Effector CD8-positive, alpha-beta T cell (primary cell): ENCODE measurements around the gene ADCY1.
"Not testable (repeated sequence)": the region's sequence is repeated elsewhere in the genome, so short reads cannot be mapped to it uniquely, and the experiment has no call there.

ENCODE experiments used
- DNase-seq: peaks from one replicate; lab custom pipeline; 2025; lab: John Stamatoyannopoulos, UW

ADCY1 gene

DNA sequence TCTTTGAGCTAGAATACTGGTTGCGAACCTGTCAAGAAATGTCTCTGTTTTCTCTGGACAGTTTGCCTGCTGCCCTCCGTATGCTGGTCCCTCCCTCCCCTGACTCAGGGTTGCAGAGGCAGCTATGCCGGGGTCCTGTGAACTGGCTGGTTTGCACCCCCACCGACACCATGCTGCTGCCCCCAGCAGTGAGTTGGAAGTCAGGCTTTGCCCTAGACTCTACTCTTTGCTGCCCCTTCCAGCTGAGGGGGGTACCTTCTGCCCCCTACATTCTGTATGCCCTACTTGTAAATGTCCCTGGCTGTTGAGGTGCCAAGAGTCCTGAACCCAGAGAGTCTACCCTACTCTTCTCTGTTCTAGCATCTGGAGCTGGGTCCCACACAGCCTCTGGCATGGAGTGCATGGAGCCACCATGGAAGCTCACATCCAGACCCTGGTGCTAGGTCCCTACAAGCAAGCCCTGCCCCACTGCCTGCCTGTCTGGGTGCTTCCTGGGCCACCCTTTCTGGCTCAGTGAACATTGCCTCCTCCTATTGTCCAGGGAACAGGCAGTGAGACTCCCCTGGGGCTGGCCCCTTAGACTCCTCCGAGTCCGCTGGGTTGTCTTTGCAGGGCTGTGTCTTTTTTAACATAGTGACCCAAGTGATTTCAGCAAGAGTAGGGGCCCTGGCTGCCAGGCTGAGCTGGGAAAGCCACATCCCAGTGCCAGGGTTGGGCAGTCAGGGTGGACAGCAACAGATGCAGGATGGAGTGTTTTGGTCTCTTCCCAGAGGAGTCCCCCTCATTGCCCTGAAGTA is 138.9 kb downstream of the ADCY1 start:
- no peak for DNase-seq

DNA sequence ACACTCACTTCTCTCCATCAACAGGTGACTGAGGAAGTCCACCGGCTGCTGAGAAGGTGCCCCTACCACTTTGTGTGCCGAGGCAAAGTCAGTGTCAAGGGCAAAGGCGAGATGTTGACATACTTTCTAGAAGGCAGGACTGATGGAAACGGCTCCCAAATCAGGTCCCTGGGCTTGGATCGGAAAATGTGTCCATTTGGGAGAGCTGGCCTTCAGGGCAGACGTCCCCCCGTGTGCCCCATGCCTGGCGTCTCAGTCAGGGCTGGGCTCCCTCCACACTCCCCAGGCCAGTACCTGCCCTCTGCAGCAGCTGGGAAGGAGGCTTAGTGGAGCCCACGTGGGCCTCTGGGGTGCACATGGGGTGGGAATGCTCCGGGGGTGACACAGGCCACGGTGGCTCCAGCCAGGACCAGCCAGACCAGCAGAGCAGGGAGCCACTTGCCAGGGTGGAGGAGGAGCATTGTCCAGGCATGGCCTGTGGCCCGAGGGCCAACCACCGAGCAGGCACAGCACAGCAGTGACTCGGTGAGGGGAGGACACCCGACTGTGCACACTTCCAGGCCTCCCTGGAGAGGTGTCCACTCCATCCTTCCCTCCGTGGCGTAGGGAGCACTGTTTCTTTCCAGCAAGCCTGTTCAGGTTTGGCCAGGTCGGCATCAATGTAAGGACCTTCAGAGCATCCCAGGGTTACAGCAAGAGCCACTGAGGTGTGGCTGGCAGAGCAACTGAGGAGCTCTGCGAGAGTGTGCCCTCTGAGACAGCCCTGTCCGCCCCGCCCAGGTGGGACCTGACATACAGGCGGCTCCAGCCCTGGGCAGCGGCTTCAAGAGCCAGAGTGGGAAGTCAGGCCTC is 139.7 kb downstream of the ADCY1 start:
- DNase-seq = no peak

DNA sequence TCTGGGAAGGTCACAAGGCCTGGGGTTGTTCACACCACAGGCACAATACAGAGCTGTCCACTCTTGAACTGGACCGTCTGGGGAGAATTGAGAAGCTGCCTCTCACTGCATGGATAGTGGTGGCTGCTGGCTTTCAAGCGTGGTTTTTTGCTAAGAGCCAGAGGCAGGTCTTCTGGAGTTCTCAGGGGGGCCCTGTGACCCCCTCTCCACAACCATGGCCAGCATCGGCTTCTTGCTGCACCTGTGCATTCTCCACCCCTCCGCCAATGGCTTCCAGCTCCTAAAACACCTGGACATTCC is 140.3 kb downstream of the ADCY1 start:
- no peak for DNase-seq

DNA sequence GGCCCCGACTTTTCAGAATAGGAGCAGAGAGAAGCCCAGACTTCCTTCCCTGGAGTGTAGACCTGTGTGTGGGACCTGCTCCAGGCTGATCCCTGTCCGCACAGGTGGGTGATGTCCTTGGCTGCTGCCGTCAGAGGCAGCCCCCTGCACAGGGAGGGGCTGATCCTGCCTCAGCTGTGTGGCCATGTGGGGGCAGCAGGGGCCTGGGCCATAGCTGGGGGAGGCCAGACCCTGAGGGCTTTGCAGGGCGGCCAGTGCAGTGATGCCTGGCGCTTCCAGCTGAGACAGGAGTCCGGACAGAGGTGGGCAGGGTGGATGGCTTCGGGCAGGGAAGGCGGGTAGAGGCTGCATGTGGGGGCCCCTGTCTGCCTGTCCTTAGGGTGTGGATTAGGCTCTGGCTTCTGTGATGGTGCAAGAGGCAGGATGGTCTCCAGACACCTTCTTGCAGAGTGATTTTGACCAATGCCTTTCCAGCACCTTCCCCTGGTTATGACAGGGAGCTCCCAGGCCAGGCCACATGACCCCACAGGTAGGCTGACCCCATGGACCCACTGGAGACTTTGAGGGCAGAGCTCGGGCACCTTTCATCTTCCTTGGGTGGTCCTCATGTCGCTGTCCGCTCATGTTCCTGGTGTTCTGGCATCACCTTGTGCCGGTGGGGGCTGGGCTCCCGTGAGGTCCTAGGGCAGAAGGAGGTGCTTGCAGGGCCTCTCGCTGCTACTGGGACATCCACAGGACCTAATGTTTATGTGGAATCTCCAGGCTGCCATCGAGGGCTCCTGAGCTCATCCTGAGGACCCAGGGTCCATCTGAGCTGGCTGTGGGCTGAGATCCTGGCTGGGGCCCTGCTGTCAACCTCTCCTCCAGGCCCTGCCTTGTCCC is 141.5 kb downstream of the ADCY1 start:
- no peak for DNase-seq

DNA sequence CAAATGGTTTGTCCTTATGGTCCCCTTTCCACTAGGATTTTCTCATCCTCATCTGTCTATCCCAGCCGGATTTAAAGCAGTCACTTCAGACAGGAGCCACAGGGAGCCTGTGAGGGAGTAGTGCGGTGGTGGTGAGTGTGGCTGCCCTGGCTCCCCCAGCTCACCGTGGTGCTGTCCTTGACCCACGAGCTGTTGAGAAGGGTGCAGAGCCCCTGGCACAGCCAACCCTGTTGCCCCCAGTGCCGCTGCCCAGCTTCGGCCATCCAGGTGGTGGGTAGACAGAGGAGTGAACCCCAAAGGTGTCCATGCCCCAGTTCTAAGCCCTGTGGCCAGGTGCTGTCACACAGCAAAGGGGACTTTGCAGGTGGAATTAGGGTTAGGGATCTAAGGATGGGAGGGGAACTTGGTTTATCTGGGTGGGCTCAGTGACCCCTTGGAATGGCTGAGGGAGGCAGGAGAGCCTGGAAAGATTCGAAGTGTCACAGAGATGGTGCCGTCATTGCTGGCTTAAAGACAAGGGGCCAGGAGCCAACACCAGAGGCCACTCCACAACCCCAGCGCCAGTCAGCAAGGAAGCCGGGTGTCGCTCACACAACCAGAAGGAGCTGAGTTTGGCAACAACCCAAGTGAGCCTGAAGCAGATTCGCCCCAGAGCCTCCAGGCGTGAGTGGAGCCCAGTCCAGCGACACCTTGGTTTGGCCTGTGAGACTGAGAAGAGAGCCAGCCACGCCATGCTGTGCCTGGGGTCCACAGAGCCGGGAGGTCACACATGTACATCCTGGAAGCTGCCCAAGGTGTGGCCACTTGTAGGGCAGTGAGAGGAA is 142.4 kb downstream of the ADCY1 start:
- no peak for DNase-seq

DNA sequence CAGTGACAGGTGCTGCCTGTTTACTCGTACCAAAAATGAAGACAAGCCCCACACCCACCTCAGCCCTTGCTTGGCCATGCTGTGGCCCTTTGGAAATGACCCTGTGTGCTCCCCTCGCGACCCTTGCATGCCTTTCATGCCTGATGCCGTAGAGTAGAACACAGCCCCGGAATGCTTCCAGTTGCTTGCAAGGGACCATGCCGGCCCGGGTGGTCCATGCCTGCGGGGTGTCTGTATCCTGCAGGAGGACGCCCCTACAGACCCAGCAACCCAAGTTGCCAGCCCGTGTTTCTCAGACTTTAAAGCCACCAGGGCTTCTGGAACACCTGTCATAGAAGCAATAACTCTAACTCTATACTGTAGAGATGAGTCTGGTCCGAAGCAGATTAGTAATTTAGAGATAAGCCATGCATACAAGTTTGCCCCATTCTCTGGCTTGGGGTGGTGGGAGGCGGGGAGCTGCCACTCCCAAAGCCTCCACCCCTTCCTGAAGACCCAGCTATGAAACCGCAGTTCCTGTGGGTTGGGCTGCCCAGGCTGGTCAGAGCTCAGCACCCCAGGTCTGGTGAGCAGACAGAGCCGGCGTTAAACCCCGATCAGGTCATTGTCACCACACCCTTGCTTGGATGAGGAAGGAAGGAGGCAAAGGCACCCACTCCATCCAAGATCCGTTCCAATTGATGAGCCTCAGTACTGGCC is 143.5 kb downstream of the ADCY1 start:
- no peak for DNase-seq

DNA sequence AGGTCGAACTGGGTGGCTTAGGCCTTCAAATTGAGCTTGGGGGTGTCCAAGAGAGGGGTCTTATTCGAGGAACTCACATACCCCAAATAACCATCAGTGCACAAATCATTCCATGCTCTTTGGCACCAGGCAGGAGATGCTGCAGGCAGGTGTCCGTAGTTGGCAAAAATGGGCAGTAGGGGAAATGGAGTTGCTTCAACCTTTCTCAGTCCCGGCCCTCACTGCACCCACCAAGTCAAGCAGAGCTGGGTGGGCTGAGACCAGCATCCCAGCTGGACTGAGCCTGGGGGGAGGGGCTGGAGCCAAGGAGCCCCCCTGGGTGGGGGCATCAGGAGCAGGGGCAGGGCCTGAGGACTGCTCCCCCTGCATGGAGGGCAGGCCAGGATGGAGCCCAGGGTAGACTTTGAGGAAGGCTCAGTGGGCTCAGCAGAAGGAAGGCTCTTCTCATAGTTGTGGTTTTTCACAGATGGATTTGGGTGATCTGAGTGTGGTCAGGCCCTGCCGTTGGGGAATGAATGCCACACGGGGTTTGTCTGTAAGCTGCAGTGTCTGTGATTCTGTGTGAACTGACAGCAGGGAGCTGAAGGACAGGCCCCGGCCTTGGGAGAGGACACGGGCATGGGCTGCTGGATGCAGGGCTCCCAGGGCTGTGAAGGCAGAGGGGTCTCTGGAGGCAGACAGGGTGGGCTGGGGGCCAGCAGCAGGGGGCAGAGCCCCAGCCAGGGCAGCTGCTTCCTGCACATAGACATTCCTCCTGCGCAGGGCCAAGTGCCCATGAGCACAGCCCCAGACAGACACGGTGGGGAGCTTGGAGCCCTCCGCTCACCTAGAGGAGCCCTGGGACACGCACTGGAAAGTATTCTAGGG is 144.5 kb downstream of the ADCY1 start:
- no peak for DNase-seq

DNA sequence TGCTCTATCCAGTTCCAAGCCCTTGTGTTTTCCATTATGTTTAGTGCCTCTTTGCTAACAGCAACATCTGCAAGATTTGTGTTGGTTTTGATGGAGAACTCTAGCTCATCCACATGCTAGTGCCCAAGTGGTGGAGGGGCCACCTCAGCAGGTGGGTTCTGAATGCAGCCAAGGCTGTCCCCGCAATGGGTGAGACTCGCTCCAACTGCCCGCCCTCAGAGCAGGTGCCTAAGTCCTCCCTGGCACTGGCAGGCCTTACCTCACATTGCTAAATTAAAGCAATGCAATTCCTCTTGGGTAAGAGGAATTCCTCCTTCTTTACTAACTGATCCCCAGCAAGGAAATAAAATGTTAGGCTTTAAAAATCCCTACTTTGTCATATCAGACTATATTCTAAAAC is 146.8 kb downstream of the ADCY1 start:
- DNase-seq = no peak

DNA sequence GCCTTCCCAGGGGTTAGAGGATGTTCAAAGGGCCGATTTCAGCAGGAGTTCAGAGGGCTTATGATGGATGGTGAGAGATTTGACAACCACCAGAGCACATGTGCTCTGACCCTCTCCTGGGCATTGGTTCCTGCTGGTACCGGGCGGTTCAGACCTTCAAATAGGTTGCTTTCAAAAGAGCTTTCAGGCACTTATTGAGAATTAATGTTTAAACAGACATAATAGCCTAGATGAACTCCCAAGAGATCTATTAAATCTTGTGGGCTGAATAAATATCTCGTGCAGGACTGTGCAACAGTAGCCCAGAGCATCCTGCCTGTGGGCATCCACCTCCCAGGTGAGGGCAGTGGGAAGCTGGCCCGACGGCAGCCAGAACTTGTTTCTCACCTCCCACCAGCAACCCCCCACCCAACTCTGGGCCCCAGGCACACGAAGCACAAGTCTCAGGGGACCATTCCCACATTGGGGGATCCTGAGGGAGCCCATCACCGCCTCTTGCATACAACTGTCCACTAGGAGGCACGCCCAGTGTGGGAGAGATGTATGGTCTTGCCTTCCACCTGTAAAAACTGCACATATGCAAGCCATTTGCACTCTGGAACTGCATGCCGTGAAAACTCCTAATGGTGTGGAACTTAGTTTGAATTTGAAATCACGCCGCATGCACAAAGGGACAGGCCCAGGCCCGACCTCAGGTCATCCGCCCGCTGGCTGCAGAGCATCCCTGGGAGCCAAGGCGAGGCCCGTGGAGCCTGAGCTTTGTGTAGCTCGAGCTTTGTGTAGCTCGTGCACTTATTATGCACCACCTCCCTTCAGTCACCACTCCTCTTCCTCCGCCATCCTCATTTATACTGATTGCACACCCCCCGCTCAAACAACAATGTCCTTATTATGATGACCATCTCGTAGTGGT is 147.8 kb downstream of the ADCY1 start:
- DNase-seq = no peak

DNA sequence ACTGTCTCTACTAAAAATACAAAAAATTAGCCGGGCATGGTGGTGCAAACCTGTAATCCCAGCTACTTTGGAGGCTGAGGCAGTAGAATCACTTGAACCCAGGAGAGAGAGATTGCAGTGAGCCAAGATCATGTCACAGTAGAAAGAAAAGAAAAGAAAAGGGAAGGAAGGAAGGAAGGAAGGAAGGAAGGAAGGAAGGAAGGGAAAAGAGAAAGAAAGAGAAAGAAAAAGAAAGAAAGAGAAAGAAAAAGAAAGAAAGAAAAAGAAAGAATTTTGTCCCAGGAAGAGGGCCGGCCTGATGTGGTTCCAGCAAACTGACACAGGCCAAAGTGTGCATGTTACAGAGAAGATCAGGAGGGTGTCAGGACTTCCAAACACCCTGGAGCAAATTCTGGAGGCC is 151.1 kb downstream of the ADCY1 start:
- not testable (repeated sequence) for DNase-seq

DNA sequence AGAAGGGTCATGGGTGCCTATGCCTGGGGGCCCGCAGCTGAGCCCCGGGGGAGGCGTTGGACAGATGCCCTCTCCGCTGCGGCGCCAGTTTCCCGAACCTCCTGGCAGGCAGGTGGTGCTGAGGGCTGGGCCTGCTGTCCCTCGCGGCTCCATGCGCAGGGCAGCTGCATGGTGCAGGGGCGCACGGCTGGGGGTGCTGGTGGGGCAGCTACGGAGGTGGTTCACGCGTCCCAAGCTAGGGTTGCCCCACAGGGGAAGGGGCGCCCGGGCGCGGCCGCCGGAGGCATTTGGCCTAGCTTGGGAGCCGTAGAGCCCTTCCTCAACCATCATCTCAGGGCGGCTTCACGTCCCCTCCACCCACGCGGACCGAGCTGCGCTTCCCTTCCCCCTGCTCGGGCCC is 152.7 kb downstream of the ADCY1 start:
- no peak for DNase-seq

DNA sequence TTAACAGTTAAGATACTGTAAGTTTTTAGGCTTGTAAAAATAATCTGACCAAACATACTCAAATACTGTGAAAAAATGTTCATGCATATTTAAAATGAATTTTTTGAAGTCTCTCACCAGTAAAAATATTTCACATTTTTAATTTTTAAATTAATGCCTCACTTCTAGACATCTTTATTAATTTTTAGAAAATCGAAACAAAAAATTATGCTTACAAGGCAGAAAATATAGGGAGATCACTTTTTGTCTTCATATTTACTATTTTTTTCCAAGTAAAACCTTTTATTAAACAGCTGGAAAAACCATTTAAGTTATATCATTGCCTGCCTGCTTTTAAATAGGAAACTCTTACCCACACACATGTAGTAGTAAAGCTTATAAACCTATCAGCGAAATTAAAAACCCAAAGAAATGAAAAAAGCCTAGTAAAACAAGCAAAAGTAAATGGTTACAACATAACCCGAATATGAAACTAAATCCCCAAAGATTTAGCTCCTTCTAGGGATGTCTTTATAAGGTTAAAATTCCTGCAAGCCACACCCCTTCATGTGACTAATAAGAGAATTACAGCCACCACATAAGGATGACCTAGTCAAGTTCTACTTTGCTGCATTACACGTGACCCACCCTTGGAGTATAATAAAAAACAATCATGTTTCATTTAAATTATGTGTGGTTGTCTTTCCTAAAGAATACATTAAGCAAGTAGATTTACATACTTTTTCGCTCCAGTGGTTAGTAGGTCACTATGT is 157.7 kb downstream of the ADCY1 start:
- DNase-seq = not testable (repeated sequence)

DNA sequence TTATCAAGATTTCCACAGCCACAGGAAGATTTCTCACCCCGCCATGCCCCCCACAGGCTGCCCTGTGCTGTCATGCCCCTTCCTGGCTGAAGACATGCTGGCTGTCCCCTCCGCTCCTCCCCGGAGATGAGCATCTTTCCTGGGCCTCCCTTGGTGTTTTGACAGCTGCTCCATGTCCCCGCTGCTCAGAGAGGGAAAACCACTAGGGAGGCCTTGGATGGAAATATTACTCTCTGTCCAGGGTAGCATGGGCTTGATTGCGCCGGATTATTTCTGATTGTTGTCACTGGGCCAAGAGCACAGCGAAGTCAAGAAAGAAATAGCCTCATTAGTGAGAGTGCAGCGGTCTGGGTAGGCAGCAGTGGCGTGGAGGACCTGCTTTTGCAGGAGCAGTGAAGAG is 164.8 kb downstream of the ADCY1 start:
- not testable (repeated sequence) for DNase-seq

DNA sequence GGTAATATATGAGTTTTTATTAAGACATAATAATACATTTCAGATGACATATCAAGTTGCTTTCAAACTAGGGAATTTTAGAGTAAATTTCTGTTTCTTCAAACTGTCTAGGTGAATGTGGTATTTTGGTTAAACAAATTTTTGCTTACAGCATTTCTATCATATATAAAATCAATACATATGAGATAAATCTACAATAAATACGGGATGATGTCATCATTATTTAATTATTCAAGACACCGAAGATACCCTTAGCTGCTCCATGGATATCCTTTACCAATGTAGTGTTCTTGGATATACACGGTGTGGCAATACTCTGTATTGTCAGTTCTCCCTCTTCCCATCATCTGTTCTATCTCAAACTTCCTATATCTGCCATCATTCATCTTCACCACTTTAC is 166.4 kb downstream of the ADCY1 start:
- DNase-seq = not testable (repeated sequence)

DNA sequence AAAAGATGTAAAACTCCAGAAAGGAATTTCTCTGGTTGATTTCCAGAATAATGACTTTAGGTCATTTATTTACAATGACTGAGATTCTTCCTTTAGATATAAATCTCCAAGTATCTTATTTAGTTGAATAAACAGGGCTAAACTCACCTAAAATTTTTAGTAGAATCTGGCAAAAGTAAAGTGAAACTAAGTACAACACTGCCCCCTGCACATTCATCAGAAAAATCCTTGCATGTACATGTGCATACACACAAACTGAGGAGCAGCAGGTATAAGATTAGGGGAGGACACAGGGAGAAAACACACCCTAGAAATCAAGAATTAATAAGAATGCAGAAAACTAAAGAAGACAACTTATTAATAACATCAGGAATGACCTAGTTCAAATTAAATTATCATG is 174.8 kb downstream of the ADCY1 start:
- not testable (repeated sequence) for DNase-seq

DNA sequence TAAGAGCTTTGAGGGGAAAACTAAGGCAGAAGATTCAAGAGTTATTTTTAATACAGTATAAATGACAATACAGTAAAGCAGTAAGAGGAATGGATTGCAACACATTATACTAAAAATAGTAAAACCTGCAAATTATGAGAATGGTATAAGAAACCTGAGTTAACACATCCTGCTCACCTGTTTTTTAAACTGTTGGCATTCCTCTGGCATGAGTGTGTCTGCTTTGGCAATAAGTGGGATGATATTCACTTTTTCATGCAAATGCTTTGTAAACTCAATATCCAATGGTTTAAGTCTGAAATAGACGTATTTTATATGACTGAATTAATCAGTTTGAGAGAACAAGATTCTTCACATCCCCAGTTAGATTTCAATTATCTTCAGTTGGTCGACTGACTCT is 177.2 kb downstream of the ADCY1 start:
- not testable (repeated sequence) for DNase-seq

DNA sequence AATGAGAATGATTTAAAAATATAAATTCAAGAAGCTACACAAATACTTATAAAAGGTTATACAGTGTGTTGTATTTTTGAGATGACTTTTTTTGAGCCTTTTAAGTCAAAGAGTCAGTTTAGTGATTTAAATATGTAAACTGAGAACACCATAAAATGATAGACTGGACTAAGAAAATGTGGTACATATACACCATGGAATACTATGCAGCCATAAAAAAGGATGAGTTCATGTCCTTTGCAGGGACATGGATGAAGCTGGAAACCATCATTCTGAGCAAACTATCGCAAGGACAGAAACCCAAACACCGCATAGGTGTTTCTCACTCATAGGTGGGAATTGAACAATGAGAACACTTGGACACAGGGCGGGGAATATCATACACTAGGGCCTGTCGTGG is 182.2 kb downstream of the ADCY1 start:
- DNase-seq = not testable (repeated sequence)

DNA sequence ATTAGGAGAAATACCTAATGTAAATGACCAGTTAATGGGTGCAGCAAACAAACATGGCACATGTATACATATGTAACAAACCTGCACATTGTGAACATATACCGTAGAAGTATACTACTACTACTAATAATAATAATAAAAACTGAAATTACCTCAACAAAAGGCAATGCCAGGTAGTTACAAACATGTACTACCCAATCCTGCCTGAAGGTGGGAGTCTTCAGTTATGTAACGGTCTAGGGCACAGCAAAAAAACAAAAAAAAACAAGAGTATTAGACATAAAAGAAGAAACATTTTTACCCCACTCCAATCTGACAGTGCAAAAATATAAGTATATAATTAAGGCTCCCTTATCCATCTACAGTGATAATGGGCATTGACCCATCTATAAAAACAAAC is 182.6 kb downstream of the ADCY1 start:
- DNase-seq = not testable (repeated sequence)
